ENCODE measurements around the gene SEZ6L2.
"Not testable (repeated sequence)": the region's sequence is repeated elsewhere in the genome, so short reads cannot be mapped to it uniquely, and the experiment has no call there.

The SEZ6L2 gene

DNA sequence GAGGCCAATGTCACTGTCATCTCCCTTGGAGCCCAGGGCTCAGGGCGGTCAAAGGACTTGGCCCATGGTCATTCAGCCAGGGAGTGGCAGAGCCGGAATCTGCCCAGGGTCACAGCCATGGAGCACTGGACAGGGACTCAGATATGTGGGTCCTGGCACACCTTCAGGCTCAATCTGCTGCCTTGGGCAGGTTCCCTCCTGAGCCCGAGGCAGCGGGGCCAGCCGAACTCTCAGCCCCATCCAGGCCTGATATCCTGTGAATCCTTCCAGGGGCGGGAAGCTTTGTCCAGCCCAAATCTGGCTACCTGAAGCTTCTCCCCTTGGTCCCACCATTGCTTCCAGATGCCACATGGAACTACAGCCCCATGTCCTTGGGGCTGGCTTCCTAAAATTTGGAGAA is 24.1 kb downstream of the SEZ6L2 start:
- H3K4me3 ChIP-seq (ENCODE audit: low read depth, low read length) = no peak overlapping the region
- TF ChIP-seq, protein P1, sequence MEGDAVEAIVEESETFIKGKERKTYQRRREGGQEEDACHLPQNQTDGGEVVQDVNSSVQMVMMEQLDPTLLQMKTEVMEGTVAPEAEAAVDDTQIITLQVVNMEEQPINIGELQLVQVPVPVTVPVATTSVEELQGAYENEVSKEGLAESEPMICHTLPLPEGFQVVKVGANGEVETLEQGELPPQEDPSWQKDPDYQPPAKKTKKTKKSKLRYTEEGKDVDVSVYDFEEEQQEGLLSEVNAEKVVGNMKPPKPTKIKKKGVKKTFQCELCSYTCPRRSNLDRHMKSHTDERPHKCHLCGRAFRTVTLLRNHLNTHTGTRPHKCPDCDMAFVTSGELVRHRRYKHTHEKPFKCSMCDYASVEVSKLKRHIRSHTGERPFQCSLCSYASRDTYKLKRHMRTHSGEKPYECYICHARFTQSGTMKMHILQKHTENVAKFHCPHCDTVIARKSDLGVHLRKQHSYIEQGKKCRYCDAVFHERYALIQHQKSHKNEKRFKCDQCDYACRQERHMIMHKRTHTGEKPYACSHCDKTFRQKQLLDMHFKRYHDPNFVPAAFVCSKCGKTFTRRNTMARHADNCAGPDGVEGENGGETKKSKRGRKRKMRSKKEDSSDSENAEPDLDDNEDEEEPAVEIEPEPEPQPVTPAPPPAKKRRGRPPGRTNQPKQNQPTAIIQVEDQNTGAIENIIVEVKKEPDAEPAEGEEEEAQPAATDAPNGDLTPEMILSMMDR (IDR thresholded peaks at IDR 0.05; ENCODE audit: insufficient read depth, low read length, missing control alignments) = no peak
- ChIA-PET POLR2A (no interaction called here), CTCF (no interaction called here)
- DNase-seq (ENCODE audit: low read depth, low spot score) = no peak

DNA sequence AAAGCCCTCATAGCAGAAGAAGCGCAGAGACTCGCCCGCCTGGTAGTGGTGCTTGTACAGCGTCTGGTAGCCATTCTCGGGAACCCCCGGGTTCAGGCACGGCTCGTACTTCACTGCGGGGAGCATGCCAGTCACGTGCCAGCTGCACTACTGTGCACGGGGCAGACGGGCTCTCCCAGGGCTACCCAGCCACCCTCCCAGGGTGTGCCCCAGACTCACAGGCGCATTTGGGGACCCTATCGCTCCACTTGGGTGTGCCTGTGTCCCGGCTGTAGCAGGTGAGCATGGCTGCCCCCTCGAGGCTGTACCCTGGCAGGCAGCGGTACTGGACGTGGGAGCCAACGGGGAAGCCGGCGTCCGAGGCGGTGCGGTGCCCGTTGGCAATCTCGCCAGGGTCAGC is 26.0 kb downstream of the SEZ6L2 start:
- H3K4me3 ChIP-seq (ENCODE audit: low read depth, low read length) = no peak overlapping the region
- POLR2A ChIA-PET = interaction anchor here (0.8 kb wide), 1 partner anchor 11 kb away, joined by 3 read pairs; no protein-coding TSS in a partner anchor
- CTCF ChIA-PET = interaction anchor here (1.3 to 1.8 kb wide), 2 partner anchors 10 to 25 kb away, joined by 7 read pairs; partner anchors contain the start of gene CDIPT
- TF ChIP-seq, protein P1 (IDR thresholded peaks at IDR 0.05; ENCODE audit: insufficient read depth, low read length, missing control alignments) = no peak
- no peak for DNase-seq (ENCODE audit: low read depth, low spot score)

DNA sequence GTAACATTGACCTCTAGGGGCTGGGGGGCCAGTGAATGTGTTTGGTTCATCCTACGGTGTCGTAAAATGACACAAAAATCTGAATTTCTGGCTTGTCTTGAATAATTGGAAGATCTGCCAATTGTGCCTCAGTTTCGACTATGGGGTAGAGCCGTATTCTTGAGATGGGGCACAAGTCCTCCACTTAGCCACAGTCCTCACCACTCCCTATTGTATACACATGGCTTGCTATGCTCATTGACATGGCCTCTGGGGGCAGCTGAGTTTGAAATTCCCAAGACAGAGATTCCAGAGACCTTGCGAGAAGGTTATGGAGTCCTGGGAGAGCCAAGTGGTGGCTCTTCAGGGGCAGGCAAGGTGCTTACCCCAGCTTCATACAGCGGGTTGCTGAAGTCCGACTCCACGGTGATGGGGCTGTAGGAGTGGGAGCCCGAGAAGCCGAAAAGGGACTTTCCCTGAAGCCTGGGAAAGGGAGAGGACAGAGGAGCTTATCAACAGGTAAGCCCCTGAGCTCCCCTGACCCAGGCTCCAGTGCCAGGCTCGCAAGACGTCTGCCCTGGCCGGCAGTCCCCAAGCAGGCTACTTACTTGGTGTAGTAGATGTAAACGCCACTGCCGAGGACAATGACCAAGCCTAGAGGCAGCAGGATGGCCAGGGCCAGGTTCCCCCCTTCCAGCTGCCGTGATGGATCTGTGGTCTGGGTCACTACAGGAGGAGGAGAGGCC is 27.4 kb downstream of the SEZ6L2 start:
- H3K4me3 ChIP-seq (ENCODE audit: low read depth, low read length) = no peak overlapping the region
- ChIA-PET POLR2A (no interaction called here), CTCF (interaction anchor here (1.0 to 1.8 kb wide), 2 partner anchors 9 to 161 kb away, joined by 3 to 7 read pairs; partner anchors contain the start of gene CDIPT)
- DNase-seq (ENCODE audit: low read depth, low spot score) = no peak
- TF ChIP-seq, protein P1 (IDR thresholded peaks at IDR 0.05; ENCODE audit: insufficient read depth, low read length, missing control alignments) = no peak

DNA sequence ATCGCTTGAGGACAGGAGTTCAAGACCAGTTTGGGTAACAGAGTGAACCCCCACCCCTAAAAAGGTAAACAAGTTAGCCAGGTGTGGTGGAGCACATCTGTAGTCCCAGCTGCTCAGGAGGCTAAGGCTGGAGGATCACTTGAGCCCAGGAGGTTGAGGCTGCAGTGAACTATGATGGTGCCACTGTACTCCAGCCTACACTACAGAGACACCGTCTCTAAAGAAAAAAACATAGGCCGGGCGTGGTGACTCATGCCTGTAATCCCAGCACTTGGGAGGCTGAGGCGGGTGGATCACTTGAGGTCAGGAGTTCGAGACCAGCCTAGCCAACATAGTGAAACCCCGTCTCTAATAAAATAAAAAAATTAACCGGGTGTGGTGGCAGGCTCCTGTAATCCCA is 30.3 kb downstream of the SEZ6L2 start:
- H3K4me3 ChIP-seq (ENCODE audit: low read depth, low read length); DNase-seq (ENCODE audit: low read depth, low spot score); CTCF ChIA-PET; POLR2A ChIA-PET: not testable (repeated sequence)

DNA sequence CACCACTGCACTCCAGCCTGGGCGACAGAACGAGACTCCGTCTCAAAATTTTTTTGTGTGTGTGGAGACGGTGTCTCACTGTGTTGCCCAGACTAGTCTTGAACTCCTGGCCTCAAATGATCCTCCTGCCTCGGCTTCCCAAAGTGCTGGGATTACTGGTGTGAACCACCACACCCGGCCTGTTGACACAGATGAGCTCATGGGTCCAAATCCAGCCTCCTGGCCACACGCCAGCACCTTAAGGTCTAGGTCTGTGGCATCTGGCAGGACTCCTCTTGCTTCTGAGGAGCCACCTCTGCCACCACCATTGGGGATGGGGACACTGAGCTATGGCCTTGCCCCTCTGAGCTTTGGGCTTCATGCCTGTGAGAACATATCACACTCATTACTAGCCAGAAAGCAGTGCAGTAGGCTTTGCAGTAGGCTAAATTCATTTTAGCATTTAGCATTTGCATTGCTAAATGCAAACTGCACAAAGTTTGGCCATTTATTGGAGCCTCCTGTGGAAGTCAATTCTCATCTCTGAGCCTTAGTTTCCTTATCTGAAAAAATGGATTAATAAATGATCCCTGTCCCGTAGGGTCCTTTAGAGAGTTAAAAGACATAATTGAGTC is 30.8 kb downstream of the SEZ6L2 start:
- no peak for DNase-seq (ENCODE audit: low read depth, low spot score)
- CTCF ChIA-PET = no interaction called here
- H3K4me3 ChIP-seq (ENCODE audit: low read depth, low read length) = no peak overlapping the region
- TF ChIP-seq, protein P1 (IDR thresholded peaks at IDR 0.05; ENCODE audit: insufficient read depth, low read length, missing control alignments) = no peak
- POLR2A ChIA-PET = no interaction called here

DNA sequence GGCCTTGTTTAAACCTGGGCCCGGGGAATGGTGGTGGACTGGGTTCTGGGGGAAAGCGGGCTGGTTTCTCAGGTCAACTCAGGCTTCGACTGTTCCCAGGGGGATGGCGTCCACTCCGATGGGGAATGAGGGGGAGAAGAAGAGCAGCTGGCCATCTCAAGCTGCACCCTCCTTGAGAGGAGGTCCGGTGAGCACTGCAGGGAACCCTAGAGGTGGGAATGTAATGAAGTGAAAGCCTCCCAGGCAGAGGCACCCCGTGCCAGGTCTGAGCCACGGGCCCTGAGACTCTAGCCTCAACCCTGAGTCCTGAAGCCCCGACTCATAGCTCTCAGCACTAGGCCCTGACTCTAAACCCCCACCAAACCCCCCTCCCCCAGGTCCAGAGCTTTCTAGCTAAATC is 35.1 kb downstream of the SEZ6L2 start:
- DNase-seq (ENCODE audit: low read depth, low spot score) = no peak
- H3K4me3 ChIP-seq (ENCODE audit: low read depth, low read length) = no peak overlapping the region
- CTCF ChIA-PET = interaction anchor here (1.1 to 2.1 kb wide), 5 partner anchors 10 to 165 kb away, joined by 3 to 5 read pairs (median 4); no protein-coding TSS in a partner anchor
- TF ChIP-seq, protein P1 (IDR thresholded peaks at IDR 0.05; ENCODE audit: insufficient read depth, low read length, missing control alignments) = no peak
- POLR2A ChIA-PET = interaction anchor here (2.0 kb wide), 1 partner anchor 97 kb away, joined by 4 read pairs; the partner anchor contains the start of gene TMEM219
